ENCODE results near the gene WNK4. TPM values are rescaled to one million over a fixed set of nuclear protein-coding genes. Genes with fewer than 3 reads are reported as not detected.

WNK4 gene
- total RNA-seq, 1 donor from 2014 or later: 0.33 TPM

DNA sequence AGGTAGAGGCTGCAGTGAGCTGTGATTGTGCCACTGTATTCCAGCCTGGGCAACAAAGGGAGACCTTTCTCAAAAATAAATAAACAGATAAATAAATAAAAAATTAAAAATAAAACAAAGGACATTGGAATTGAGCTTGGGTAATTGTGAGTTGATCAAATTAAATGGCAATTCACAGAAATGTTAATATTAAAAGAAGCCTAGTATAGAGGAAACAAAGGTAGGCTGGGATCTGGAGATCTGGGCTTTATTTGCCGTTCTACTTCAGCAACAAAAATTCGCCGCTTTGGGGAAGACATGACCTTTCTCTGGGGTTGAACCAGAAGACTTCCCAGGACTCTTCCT lies 7.5 kb upstream of the WNK4 start:
- DNase-seq (ENCODE audit: low read depth, low spot score): no peak

DNA sequence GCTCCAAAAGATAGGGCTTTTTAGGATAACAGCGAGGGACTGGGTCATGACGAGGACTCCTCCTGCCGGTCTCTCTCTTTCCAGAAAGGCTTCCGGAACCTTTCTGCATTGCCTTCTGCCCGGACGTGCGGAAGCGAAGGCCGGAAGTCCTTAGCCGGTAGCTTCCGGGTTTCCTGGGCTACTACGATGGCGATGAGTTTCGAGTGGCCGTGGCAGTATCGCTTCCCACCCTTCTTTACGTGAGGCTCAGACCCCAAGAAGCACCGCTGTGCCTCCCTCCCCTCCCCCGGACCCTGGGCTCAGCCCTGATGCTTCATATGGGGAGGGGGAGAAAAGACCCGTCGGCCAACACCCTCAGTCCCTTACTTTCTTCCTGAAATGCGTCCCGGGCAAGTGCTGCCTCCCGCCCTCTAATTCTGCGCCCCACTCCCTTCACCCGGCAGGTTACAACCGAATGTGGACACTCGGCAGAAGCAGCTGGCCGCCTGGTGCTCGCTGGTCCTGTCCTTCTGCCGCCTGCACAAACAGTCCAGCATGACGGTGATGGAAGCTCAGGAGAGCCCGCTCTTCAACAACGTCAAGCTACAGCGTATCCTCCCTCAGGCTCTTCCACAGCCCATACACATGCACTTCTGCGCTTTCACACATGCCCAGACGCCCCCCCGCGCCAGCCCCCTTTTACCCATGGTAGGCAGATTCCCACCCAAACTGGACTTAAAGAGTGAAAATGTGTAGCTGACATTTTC lies 6.9 kb upstream of the WNK4 start, which contains the start of gene VPS25:
VPS25 (plus strand) TSS at position 160 of the 746 bp plus-strand sequence; CDS start at position 187, 27 bp downstream.
- DNase-seq (ENCODE audit: low read depth, low spot score): no peak

DNA sequence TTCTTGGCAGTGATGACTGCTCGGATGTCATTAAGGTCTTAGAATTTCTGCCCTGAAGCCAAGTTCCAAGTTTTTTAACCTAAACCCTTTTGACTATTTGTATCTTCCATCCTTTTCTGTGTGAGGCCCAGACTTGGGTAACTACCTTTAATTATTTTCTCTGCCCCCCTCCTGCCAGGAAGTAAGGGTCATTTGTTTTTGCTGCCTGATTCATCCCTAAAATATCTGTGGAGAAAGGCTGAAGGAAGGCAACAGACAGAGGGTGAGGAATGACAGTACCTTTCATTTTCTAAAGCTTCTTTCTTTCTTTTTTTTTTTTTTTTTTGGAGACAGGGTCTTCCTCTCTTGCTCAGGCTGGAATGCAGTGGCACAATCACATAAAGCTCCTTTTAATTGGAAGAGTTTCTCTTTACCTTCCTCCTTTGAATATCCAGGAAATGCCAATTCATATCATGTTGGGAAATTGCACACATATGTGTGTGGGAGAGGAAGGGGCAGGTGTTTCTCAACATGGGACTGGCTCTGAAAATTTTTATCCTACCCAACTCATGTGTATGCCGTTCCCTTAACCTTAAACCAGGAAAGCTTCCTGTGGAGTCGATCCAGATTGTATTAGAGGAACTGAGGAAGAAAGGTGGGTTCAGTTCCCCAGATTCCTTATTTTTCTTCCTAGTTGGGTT lies 6.2 kb upstream of the WNK4 start:
- no peak for DNase-seq (ENCODE audit: low read depth, low spot score)

DNA sequence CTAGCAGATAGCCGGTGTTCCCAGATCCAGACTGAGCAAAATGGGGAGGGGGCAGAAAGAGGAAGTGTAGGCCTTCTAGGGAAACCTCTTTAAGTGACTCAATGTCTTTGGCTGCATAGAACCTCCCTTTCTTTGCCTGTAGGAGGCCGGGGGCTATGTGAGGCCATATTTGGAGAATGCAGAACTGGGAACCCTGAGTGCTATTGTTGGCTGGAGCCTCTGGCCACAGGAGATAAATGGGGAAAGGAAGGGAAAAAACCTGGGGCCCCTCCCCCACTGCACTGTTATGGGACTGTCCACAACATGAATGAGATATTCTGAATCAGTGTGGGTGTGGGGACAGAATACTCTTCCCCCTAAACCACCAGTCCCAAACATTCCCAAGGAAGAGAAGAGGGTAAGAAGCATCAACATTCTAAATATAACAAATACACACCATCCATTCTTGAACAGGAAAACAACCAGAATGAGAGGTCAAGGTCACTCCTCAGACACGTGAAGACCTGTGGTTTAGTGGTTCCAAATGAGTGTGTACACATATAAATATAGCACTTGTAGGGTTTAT lies 4.8 kb upstream of the WNK4 start:
- no peak for DNase-seq (ENCODE audit: low read depth, low spot score)

DNA sequence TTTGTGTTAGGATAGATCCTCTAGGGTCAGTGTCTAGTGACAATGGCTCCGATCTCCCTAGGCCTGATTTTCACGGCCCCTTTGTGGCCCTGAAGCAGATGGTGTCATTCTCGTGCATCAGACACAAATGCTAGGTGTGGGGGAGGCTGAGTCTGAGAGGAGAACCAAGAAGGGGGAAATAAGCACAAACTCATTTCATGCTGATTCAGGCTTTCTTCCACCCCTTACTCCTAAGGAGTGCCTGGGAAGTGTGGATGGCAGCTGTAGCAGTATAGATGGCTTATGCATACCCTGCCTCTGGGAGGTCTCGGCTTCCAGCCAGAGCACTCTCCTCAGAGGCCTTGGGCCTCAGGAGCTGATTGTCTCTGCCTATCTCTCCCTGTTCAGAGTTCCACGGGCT lies 1.8 kb upstream of the WNK4 start:
- DNase-seq (ENCODE audit: low read depth, low spot score): no peak

DNA sequence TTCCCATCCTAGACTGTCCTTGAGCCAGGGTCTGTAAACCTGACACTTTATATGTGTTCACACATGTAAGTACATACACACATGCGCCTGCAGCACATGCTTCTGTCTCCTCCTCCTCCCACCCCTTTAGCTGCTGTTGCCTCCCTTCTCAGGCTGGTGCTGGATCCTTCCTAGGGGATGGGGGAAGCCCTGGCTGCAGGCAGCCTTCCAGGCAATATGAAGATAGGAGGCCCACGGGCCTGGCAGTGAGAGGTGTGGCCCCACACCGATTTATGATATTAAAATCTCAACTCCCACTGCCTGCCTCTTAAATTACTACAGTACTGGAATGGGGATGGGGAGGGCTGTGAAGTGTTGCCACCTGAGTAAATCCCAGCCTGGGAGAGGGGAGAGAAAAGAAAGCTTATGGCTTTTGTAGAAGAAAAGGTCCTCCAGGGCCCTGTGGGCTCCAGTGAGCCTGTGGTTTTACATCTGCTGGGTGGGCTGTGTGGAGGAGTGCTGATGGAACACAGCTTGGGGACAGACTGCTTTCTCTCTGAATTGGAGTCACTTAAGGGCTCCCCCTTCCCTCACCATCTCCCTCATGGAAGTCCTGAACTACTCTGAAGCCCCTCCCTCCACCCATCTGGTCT lies 990 bp upstream of the WNK4 start:
- DNase-seq (ENCODE audit: low read depth, low spot score): no peak

DNA sequence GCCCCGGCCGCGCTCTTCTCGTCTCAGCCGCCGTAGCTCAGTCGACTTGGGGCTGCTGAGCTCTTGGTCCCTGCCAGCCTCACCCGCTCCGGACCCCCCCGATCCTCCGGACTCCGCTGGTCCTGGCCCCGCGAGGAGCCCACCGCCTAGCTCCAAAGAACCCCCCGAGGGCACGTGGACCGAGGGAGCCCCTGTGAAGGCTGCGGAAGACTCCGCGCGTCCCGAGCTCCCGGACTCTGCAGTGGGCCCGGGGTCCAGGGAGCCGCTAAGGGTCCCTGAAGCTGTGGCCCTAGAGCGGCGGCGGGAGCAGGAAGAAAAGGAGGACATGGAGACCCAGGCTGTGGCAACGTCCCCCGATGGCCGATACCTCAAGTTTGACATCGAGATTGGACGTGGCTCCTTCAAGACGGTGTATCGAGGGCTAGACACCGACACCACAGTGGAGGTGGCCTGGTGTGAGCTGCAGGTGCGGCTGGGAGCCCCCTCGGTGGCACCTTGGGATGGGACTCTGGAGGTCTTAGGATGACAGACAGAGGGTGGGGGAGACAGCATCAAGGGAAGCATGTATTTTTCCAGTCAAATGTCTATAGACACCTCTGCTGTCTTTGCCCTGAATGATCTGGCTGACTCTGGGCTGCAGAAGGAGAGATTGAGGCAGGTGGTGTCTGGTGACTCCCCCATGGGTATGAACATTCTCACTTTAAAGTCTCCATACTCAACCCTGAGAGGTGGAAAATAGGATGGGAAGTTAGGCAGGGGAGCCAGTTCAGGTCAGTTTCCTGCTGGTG lies 635 bp downstream of the WNK4 start:
- no peak for DNase-seq (ENCODE audit: low read depth, low spot score)

DNA sequence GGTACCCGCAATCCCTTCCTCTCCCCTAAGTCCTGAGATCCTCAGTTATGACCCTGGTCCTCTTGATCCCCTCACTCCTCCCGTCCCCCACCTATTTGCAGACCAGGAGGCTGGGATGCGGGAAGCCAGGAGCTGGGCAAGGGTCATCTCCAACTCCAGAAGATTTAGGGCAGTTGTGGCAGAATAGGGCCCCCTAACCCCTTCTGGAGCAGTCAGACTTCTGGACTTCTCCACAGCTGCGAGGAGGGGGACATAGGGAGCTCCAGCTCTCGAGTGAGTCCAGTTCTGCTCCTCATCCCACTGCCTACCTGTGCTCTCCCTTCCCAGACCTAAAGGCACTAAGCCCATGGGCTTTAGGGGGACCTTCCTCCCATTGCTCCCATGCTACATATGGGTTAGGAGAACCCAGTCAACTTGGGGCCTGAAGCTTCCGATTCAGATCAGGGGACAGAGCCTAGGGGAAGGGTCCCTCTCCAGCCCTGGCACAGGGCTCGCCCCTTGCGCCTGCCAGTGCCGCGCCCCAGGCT lies 1.3 kb downstream of the WNK4 start:
- no peak for DNase-seq (ENCODE audit: low read depth, low spot score)

DNA sequence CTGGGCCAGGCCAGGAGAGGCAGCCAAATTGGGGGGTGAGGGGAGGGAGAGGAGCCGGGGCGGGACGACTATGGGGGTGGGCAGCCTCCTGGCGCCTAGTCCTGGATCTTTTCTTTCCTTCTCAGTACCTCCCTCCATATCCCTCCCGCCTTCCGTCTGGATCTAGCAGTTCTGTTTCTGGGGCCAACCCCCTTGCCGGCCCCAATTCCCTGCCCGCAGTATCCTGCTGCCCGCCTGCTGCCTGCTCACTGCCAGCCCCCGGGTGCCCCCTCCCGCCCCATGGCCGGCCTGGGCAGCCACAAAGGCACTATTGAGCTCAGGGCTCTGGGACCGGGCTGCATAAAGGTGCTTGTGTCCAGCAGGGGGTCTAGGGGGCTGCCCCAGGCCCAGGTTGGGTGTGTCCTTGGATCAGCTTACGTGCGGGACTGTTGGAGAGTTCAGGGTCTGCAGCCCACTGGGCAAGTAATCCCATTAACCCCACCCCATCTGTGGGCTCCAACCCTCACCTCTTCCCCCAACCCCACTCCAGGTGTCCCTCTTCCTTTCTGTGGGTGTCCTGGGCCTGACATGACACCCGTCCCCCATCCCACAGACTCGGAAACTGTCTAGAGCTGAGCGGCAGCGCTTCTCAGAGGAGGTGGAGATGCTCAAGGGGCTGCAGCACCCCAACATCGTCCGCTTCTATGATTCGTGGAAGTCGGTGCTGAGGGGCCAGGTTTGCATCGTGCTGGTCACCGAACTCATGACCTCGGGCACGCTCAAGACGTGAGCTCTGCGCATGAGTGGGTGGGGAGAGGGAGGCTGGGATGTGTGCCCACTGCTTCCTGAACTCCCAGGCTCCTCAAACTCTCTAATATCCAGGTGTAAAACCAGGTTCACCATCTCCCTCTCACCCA lies 2.0 kb downstream of the WNK4 start:
- no peak for DNase-seq (ENCODE audit: low read depth, low spot score)

DNA sequence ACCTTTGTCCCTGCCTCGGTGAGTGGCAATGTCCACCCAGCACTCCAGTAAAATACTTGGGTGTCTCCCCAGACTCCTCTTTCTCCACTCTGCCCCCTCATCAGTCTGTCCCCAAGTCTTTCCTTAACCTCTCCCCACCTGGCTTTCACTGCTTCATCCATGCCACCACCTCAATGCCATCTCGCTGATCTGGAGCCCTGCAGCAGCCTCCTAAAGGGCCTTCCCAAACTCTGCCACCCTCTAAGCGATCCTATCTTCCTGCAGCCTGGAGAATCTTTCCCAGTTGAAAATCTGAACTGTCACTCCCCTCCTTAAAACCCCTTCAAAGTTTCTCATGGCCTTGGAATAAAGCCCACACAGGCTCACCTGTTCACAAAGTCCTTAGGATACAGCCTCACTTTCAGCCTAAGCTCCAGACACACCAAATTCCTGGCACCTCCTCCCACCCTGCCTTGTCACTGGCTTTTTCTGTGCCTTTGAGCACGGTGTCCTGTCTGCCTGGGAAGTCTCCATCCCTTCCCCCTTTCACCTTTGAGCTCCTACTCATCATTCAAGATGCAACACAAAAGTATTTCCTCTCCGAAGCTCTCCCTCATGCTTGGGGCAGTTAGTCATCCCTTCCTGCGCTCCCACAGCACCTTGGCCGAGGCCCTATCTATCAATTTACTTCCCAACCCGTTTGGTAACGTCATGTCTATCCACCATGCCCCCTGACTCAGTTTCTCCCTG lies 2.8 kb downstream of the WNK4 start:
- no peak for DNase-seq (ENCODE audit: low read depth, low spot score)

DNA sequence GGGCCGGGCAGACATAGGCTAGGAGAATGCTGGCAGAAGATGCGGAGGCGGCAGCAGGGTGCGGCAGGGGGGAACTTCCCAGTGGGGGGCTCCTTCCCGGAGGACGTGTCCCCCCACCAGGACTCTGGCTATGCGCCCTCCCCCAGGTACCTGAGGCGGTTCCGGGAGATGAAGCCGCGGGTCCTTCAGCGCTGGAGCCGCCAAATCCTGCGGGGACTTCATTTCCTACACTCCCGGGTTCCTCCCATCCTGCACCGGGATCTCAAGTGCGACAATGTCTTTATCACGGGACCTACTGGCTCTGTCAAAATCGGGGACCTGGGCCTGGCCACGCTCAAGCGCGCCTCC lies 3.4 kb downstream of the WNK4 start:
- no peak for DNase-seq (ENCODE audit: low read depth, low spot score)

DNA sequence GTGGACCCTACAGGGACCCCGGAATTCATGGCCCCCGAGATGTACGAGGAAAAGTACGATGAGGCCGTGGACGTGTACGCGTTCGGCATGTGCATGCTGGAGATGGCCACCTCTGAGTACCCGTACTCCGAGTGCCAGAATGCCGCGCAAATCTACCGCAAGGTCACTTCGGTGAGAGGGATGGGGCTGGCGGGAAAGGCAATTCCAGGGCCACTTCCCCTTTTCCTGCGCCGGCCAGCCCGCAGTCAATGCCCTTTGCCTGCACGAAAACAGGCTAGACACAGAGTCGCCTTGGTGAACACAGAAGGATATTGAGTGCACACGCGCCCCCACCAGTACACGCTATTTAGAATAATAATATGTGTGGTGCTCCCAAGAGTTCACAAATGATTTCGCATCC lies 4.0 kb downstream of the WNK4 start:
- no peak for DNase-seq (ENCODE audit: low read depth, low spot score)

DNA sequence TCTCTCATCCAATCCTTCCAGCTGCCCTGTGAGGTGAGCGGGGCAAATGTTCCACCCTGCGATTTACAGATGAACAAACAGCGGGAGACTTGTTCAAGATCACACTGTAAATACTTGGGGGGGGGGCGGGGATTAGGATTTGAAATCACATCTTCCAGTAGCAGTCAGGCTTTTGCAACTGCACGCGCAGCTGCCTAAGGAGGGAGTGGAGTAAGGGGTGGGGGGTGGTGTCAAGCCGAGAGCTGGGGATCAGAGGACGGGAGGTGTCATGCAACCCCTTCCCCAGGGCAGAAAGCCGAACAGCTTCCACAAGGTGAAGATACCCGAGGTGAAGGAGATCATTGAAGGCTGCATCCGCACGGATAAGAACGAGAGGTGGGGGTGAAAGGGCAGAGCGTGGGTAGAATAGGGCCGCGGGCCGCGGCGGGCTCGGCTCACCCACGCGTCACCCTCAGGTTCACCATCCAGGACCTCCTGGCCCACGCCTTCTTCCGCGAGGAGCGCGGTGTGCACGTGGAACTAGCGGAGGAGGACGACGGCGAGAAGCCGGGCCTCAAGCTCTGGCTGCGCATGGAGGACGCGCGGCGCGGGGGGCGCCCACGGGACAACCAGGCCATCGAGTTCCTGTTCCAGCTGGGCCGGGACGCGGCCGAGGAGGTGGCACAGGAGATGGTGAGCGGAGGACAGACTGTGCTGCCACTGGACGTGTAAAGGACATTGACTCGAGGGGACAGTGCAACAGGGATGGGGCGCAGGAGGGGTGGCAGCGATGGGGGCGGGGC lies 4.6 kb downstream of the WNK4 start:
- DNase-seq (ENCODE audit: low read depth, low spot score): no peak

DNA sequence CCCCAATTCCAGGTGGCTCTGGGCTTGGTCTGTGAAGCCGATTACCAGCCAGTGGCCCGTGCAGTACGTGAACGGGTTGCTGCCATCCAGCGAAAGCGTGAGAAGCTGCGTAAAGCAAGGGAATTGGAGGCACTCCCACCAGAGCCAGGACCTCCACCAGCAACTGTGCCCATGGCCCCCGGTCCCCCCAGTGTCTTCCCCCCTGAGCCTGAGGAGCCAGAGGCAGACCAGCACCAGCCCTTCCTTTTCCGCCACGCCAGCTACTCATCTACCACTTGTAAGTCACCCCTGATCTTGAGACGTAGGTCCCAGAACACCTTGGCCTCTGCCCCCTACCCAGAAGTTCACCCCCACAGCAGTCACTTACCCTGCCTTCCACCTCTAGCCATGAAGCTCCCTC lies 6.9 kb downstream of the WNK4 start:
- DNase-seq (ENCODE audit: low read depth, low spot score): no peak

DNA sequence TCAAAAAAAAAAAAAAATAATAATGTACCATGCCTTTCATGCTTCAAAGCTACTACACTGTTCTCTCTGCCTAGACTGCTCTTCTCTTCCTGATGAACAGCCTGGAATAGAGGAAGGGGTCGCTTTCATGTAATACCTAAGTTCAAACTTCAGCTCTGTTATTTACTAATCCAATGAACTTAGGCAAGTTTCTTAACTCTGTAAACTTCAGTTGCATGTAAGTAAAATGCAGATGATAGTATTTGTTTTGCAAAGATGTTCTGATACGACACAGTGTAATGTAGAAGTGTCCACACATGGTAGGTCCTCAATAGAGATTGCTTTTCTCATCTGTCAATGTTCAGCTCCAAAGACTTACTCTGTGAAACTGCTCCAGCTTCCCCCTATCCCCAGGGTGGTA lies 11.5 kb downstream of the WNK4 start:
- DNase-seq (ENCODE audit: low read depth, low spot score): no peak

DNA sequence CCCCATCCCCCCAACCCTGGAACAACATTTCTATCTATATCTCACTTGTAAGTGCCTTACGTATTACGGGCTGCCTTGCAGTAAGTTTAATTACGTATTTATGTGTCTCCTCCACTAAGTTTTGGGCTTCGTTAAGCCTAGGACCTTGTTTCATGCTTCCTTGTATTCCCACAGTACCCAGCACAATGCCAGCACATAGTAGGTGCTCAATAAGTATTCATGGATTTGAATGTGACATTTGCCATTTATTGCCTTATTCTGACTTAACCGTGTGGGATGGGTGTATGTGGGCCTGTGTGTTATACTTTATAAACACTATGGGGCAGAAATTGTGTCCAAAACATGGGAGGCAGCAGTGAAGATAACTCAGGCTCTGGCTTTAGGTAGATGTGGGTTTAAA lies 12.1 kb downstream of the WNK4 start:
- DNase-seq (ENCODE audit: low read depth, low spot score): no peak

DNA sequence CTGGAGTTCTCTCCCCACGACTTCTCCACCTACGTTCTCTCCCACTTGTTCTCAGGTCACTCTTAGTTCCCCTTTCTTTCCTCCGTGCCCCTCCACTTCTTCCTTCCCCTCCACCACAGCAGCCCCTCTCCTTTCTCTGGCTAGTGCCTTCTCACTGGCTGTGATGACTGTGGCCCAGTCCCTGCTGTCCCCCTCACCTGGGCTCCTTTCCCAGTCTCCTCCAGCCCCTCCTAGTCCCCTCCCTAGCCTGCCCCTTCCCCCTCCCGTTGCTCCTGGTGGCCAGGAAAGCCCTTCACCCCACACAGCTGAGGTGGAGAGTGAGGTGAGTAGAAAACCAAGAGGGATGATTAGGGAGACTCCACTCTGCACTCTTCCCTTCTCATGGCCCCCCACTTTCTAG lies 14.7 kb downstream of the WNK4 start:
- DNase-seq (ENCODE audit: low read depth, low spot score): no peak

DNA sequence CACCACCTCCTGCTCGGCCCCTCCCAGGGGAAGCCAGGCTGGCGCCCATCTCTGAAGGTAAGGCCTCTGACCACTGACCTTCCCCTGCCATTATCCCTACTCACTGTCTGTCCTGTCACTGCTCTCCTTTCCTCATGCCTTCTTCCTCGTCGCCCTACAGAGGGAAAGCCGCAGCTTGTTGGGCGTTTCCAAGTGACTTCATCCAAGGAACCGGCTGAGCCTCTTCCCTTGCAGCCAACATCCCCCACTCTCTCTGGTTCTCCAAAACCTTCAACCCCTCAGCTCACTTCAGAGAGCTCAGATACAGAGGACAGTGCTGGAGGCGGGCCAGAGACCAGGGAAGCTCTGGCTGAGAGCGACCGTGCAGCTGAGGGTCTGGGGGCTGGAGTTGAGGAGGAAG lies 15.1 kb downstream of the WNK4 start:
- DNase-seq (ENCODE audit: low read depth, low spot score): no peak

Data from pulmonary artery endothelial cell (primary cell).